Hippocampal formation (tissue), 2 donors: ENCODE measurements around the gene RPH3AL.
A peak's percentile ranks its signal among the peaks of the same experiment; 100 is the strongest.
"Not testable (repeated sequence)": the region's sequence is repeated elsewhere in the genome, so short reads cannot be mapped to it uniquely, and the experiment has no call there.

Experiments used
- DNase-seq, 2 donors: peaks; one replicate each; lab custom pipeline; 2025; lab: John Stamatoyannopoulos, UW

RPH3AL gene

DNA sequence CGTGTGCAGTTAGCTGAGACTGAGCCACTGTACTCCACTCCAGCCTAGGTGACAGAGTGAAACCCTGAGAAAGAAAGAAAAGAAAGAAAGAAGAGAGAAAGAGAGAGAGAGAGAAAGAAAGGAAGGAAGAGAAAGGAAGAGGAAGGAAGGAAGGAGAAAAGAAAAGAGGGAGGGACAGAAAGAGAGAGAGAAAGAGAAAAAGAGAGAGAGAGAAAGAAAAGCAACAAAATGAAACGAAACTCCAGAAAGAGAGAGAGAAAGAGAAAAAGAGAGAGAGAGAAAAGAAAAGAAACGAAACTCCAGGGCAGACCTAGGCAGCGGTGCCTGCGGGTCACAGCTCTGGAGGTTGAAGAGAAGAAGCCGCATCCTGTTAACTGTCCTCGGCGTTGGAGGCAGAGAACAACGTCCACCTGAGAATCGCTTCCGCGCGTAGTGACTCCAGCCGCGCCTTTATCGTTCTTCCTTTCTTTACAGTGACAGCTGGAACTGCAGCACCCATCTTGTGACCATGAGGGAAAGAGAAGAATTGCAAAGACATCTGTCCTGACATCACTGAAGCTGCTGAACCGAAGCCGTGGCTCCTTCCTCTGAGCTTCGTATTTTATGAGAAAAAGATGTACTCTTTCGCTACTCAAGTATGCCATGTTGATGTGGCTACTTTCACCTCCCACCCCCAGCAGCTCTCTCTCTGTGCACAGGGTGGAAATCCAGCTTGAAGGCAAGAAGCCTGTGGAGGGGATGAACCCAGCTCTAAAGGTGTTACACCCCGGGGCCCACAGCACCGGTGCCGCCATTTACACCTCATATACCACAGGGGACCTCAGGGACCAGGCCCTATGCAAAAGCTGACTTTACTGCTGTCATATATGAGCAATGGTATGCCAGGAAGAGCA, 114.3 kb downstream of the RPH3AL start:
- no peak for DNase-seq

- DNase-seq, result no peak
Observed at GRCh38 chr17:237406-237955, 115.1 kb downstream of the RPH3AL start.

DNA sequence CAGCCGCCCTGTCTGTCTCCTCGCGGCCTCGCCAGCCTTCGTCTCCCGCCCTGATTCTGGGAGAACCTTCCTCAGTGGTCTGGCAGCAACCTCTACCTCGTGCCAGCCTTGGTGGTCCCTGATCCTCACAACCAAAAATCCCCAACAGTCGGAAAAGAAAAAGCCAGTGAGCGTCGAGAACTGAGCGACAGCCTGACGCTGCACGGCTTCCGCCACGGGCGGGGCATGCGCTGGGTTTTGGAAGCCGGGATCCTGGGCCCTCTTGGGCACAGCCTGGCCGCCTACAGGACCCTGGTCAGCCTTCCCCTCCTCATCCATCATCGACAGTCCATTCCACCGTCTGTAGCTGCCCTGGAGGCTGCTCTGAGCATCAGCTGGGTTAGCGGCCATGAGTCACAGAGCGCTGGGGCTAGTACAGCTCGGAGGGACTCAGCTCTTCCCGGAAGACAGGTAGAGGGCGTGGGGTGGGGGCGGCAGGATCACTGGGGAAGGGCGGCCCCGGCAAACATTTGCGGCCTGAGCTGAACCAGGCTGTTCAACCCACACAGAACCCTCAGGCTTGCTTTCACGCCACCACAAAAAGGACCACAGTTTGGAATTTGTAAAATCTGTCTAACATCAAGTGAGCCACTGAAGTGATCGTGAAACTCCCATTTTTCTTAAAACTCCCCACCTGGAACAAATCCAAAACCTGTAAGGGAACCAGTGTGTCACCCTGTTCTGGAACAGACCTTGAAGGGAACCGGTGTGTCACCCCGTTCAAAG, 115.8 kb downstream of the RPH3AL start:
- no peak for DNase-seq

DNA sequence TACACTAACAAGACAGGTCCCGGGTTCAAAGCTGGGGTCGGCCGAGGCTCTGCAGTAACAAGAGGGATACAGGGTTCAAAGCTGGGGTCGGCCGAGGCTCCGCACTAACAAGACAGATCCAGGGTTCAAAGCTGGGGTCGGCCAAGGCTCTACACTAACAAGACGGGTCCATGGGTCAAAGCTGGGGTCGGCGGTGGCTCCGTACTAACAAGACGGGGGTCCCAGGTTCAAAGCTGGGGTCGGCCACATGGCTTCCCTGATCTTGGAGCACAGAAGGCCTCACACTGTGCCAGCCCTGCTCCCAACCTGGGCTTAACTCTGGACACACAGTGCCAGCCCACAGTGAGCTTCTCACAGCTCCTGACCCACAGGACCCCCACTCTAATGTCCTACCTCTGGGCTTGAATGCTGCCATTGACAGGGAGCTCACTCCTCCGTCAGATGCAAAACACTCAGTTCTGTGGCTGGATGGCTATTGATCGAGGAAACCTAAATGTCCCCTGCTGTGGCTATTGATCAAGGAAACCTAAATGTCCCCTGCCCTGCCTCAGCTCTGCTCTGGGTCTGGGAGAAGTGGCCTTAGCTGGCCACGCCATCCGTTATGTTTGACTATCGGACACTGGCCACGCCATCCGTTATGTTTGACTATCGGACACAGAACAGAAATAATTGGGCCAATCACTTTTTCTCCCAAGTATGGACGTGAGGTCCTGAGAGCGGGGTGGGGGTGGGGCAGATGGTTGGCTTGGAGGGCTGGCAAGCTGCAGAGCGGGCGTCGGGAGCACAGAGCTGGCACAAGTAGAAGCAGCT, 116.6 kb downstream of the RPH3AL start:
- no peak for DNase-seq

DNA sequence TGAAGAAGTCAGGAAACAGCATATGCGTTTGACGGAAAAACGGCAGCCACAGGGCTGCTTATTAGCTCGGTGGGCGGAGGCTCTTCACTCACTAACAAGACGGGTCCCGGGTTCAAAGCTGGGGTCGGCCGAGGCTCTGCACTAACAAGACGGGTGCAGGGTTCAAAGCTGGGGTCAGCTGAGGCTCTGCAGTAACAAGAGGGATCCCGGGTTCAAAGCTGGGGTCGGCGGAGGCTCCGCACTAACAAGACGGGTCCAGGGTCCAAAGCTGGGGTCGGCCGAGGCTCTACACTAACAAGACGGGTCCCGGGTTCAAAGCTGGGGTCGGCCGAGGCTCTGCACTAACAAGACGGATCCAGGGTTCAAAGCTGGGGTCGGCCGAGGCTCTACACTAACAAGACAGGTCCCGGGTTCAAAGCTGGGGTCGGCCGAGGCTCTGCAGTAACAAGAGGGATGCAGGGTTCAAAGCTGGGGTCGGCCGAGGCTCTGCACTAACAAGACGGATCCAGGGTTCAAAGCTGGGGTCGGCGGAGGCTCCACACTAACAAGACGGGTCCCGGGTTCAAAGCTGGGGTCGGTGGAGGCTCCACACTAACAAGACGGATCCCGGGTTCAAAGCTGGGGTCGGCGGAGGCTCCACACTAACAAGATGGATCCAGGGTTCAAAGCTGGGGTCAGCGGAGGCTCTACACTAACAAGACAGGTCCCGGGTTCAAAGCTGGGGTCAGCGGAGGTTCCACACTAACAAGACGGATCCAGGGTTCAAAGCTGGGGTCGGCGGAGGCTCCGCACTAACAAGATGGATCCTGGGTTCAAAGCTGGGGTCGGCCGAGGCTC, 117.4 kb downstream of the RPH3AL start:
- not testable (repeated sequence) for DNase-seq

GRCh38 chr17:234163-234993, 118.2 kb downstream of the RPH3AL start:
- peak in 1 of 2 donors; percentile 16 for DNase-seq

GRCh38 chr17:233473-233941, 119.1 kb downstream of the RPH3AL start:
- DNase-seq, result no peak

- no peak for DNase-seq
Observed at GRCh38 chr17:231966-232807, 120.4 kb downstream of the RPH3AL start.

DNA sequence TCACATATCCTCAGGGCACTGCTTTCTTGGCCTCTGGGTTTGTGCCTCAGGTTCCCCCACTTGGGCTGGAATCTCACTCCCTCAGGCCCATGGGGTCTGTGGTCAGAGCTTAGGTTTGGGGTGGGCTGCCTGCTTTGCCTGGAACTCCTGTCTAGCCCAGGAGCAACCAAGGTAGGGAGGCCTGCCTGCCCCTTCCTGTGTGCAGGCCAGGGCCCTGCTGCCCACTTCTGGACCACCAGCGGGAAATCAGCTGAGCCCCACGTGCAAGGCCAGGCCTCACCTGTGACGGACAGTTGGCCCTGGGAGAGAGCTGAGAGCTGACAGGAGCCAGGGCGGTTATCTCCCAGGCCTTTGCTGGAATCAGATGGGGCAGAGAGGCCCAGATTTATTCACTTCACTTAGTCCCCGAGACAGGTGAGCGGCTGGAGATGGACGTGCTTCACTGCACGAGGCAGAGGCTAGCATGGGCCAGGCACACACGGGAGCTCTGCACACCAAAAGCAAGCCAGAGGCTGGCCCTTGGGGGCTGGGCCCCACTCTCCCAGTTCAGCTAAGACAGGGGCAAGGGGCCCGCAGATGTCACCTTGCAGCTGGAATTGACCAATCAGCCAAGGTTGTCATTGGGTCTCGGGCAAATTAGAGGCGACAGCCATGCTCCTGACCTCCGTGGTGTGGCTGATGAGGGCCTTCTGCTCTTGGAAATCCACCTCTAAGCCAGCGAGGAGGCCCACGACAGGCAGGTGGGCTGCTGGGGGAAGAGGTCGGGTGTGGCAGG, 121.2 kb downstream of the RPH3AL start:
- DNase-seq, result no peak

DNA sequence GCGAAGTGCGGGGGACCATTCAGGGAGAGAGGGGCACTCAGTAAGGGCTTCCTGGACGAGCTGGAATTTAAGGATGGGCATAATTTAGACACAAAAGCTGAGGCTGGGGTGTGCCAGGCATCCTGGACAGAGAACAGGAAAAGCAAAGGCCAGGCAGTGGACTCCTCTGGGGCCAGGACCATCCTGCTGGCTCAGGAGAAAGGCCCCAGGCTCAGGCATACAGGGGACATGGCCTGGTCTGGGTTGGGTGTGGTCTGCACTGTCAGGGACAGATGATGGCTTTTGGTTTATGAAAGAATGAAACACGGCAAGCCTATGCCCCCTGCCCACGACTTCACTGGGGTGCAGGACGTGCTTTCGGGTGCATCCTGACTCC, 122.2 kb downstream of the RPH3AL start:
- no peak for DNase-seq

GRCh38 chr17:229709-230394, 122.8 kb downstream of the RPH3AL start:
- no peak for DNase-seq

GRCh38 chr17:228951-229708, 123.5 kb downstream of the RPH3AL start:
- DNase-seq, result no peak

- no peak for DNase-seq
Observed at GRCh38 chr17:227946-228615, 124.5 kb downstream of the RPH3AL start.

DNA sequence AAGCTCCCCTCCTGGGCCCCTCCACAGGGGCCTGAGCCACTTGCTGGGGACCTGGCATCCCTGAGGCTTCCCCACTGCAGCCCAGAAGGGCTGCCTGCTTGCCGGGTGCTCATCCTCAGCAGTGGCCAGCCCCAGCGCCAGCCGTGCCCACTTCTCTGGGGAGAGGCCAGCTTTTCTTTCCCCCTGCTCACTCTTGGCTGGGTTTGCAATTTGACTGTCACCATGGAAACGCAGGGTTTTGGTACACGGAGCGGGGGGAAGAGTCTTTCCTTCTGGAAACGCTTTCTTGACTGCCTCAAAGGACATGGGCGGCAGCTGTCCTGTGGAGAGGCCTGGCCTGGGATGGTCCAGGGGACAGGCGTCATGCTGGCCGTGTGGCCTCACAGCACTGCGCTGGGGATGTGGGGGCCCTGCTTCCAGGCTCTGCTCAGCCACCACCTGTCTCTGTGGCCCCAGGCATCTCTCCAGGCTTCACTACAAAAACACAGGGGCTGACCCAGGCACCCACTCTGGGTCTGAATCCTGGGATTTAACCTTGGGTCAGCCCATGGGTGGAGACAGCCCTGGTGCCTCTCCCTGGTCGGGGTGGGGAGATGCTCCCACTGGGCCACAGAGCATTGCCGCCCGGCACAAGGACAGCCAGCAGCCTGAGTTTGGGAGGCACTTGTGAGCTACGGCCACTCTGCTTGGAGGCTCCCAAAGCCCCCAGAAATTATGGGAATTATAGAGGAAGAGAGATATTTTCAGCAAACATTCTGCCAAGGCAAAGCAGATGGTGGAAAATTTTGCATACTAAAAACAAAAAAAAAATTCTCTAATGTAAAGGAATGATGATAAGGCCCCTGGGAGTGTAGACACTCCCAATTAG, 125.3 kb downstream of the RPH3AL start:
- DNase-seq, result peak; percentile 22 to 32
